NCI-H69 (cell line): ENCODE measurements around the gene SFN.
"Not testable (repeated sequence)": the region's sequence is repeated elsewhere in the genome, so short reads cannot be mapped to it uniquely, and the experiment has no call there.

Experiments
- DNase-seq: peaks from one replicate; lab custom pipeline; 2025; lab: John Stamatoyannopoulos, UW

SFN gene

GRCh38 chr1:26839339-26839722 is 23.6 kb upstream of the SFN start:
- no peak for DNase-seq

GRCh38 chr1:26839779-26840178 is 23.2 kb upstream of the SFN start:
- no peak for DNase-seq

DNA sequence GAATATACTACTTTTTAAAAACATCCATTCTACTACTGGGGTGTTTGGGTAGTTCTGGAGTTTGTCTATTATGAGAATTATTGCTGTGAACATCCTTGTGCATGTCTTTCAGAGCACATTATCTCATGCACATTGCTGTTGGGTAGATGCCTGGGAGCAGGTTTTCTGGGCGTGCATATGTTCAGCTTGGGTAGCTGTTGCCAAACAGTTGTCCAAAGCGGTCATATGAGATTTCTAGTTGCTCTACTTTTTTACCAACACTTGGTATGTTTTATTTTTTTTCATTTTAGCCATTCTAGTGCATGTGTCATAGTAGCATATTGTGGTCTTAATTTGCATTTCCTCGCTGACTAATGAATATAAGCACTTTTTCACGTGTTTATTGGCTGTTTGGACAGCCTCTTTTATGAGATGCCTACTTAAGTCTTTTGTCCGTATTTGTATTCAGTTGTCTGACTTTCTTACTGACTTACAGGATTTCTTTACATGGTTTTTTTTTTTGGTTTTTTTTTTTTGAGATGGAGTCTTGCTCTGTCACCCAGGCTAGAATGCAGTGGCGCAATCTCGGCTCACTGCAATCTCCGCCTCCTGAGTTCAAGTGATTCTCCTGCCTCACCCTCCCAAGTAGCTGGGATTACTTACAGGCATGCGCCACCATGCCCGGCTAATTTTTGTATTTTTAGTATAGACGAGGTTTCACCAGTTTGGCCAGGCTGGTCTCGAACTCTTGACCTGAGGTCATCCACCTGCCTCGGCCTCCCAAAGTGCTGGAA is 18.3 kb upstream of the SFN start:
- no peak for DNase-seq

- not testable (repeated sequence) for DNase-seq
Measured at GRCh38 chr1:26847826-26848225, 15.1 kb upstream of the SFN start.

DNA sequence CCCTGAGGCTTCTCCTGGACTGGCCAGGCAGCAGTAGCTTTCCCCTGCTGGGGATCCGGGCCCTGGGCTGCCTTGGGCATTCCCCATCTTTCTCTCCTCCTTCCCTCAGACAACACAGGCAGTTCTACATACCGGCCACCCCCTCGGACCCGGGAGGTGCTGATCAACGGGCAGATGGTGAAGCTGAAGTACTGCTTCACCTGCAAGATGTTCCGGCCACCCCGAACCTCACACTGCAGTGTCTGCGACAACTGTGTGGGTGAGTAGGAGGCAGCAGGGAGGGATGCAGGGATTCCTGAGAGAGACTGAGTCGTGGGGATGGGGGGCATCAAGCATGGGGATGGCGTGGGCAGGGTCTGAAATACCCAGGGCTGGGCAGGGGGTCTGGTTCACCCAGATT is 14.4 kb upstream of the SFN start:
- DNase-seq: no peak

DNA sequence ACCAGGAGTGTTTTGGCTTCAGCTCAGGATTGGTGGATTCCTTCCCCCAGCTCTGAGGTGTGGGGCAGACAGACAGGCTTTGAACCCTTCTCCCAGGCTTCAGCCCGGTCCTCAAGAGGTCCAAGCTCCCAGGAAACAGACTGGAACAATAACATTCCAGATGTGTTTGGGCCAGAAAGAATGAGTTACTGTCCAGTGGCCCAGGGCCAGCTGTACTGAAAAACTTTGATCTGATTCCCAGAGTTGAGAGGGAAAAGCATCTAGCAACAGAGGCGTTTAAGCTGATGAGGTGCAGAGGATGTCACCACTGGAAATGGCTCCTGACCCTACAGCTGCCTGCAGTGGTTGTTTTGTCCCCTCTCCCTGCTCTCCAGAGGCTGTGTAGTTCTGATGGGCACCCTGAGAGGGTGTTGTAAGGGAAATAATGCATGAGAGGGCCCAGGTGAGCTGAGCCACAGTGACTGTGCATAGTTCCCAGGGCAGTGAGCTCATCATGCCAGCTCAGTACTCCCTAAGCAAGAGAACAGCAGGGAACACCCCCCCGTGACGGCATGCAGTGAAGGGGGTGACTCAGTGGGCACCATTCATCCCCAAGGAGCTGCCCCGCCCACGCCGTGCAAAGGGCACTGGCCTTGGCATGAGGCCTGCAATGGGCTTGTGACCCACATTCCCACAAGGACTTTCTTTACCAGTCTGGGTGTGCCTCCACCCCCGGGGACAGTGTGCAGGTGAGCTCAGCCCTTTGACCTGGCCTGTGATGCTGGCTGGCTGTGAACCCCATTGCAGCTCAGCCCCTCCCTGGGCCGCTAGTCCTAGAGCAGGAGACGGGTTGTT is 13.8 kb upstream of the SFN start:
- DNase-seq: no peak

GRCh38 chr1:26851106-26851684 is 11.8 kb upstream of the SFN start:
- DNase-seq: no peak

- no peak for DNase-seq
Measured at GRCh38 chr1:26852701-26853100, 10.2 kb upstream of the SFN start.

GRCh38 chr1:26853156-26853555 is 9.8 kb upstream of the SFN start:
- DNase-seq: peak; percentile 69

DNA sequence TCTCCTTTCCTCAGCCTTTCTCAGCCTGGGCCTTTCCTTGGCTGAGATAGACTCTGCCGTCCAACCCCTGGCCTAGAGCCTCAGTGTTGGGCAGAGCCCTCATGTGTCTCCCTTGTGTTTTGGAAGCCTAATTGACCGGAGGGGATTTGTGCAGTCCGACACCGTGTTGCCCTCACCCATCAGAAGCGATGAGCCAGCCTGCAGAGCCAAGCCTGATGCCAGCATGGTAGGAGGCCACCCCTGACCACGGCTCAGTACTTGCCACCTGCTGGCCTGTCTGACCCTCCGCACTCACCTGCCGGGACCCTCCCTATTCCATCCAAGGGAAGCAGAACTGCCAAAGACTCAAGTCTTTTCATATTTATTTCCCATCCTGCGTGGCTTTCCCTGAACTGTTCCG is 9.3 kb upstream of the SFN start:
- DNase-seq: no peak

DNA sequence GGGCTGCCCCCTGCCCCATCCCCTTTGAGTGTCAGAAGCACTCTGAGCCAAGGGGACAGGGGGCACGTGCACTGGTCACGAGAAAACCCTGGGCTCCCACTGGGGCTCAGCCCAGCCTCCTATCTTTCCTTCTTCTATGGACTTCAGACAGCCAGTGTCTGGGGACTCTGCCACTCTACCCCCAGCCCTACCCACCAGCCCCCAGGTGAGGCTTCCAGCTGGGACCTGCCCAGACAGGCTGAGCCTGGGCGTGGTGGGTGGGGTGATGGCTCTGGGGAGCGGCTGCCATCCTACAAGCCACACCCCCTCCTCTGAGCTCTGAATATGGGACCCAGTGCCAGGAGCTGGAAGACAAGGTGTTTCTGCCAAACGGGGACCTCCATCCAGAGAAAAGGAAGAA is 8.0 kb upstream of the SFN start:
- DNase-seq: no peak

DNA sequence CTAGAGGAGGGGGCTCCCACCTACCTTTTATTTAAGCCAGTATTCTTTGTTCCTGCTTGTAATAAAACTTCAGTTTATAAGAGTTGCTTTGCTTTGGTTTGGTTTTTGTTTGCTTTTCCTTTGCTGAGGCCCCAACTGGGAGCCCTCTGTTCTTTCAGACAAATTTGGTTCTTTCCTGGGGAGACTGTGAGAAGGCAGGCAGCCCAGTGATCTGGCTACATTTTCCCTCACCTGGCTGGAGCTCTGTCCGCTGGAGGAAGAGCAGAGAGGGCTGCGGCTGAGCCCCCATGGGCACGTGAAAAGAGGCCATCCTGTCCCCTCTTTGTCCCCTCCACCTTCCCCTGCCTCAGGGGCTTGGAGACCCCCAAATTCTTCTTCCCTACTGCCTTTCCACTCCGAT is 7.3 kb upstream of the SFN start:
- no peak for DNase-seq

- no peak for DNase-seq
Measured at GRCh38 chr1:26856181-26856580, 6.8 kb upstream of the SFN start.

DNA sequence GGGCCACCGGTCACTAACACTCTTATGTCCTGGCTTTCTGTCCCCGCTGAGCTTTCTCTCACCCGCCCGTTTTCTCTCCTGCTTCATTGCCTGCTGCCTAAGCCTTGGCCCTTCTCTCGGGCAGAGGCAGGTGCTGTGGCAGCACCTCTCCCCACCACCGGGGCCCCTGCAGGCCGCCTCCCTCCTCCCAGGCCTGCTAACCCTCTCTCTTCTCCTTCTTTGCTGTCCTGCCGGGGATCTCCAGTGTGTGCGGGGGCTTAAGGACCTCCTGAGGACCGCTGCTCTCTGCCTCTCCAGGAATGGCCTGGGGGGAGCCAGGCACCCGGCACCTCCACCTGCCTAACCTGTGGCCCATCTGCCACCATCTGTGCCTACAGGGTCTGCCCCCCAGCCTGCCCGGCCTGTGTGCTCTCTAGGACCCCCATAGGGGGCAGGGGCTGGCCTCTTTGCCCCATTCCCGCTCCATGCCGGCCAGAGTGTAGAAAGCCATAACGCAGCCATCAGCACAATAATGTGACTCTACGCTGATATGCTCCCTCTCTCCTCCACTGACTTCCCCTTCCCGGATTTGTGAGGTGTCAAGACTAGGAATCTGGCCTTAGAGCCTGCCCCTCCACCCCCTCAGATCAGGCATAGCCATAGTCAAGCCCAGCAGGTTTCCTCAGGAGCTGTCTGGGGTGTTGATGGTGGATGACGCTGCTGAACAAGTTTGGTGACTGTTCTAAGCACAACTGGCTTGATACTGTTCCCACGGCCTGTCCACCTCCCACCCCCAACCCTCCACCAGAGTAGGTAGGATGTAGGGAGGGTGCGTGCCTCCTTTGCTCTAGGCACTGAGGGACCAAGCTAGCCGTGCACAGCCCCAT is 6.1 kb upstream of the SFN start:
- no peak for DNase-seq

DNA sequence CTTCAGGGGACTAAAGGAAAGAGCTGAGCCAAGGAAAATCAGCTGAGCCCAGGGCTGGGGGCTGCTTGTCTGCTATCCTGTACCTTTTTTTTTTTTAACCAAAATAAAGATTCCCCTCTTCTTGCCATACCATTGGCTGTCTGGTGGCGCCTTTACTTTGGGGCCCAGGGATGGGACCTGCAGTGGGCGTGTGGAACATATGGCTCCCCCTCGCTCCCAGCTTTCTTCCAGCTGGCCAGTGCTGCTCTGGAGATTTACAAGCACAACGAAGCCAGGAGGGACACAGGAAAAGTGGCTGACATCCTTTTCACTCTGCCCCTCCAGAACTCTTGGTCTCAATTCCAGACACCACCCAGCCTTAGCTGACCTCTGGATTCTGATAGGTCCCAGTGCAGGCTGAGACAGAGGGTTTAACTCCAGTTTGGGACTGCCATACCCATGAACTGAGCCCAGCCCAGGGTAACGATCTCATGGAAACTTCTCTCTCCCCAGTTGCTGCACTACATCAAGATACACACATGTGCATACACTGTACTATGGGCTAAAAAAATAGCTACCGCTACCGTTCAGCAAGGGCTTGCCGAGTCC is 5.4 kb upstream of the SFN start:
- no peak for DNase-seq

DNA sequence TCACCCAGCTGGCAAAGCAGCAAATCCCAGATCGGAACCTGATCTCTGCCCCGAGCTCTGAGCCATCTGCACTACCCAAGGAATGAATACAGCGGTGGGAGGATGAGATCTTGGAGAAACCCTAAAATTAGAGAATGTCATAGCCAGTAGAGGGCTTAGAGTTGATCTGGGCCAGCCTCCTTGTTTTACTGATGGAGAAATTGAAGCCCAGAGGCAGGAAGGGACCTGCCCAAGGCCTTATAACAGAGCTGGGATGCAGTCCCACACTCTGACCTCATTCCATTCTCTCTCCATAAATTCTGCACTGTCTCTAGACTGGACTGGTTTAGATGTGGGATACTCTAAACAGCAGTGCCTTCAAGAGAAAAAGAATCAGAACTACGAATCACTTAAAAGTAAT is 4.8 kb upstream of the SFN start:
- DNase-seq: no peak

DNA sequence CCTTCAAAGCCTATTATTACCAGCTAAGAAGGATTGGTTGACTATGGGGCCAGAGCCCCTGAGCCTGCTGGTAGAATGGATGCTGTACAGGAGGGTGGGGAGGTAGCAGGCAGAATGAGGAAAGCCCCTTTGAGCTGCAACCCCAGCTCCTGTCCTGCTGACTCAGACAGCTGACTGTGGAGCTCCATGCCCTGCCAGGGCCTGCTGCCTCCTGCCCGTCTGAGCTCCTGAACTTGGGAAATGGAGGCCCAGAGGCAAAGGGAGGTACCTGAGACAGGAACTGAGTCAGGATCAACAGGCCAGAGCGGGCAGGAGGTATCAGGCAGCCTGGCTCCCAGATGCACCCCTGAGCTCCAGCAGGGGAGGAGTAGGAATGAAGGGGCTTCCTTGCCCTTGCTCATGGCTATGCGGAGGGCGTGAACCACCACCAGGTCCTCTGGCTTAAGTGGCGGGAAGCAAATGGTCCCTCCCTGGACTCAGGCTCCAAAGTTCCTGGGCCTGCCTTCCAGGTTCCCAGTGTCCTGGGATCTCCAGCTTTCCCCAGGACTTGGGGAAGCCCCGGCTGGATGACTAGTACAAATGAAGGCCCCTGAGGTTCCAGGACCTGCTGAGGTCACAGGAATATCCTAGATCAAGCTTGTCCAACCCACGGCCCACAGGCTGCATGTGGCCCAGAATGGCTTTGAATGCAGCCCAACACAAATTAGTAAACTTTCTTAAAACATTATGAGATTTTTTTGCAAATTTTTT is 3.9 kb upstream of the SFN start:
- no peak for DNase-seq

DNA sequence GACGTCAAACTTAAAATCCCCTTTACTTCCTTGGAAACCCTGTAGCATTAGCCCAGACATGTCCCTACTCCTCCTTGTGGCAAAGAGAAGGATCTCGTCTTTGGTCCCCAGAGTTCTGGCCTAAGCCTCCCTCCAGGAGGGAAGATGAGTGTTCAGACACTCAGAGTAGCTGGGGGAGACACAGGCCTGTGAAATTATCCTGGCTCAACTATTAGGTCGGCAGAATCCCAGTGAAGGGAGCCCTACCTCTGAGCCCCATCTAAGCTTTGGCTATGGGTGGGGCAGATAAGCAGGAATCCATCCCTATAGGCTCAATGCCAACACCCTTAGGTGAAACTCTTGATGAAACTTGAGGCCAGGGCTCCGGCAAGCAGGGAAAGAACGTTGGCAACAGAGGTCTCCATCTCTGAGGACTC is 1.7 kb upstream of the SFN start:
- DNase-seq: peak; percentile 17

DNA sequence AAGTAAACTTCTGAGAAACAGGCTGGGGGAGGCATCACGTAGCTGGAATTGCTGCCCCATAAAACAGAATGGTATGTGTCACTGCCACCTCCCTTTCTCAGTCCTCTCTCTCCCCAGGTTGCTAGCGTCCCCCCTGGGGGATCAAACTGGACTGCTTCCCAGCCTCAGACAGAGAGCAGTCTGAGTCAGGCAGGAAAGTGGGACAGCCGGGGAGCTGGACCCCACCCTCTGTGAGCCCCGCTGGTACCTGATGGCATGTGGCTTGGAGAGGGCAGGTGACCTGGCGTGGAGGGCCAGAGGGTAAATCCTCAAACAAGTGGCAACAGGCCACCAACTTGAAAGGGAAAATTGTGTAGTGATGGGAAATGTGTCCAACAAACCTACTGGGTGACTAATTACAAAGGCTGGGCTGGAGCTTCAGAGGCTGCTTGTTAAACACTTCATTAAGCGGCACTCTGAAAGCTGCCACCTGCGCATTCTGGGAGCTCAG is 1.0 kb upstream of the SFN start:
- peak; percentile 74 for DNase-seq

GRCh38 chr1:26863685-26864077 is 732 bp downstream of the SFN start:
- DNase-seq: peak; percentile 58
